ENCODE data around the gene METTL24. TPM values are rescaled to one million over a fixed set of nuclear protein-coding genes. Genes with fewer than 3 reads are reported as not detected.
A peak's percentile ranks its signal among the peaks of the same experiment; 100 is the strongest.

Gene METTL24
- total and polyA plus RNA-seq, 2 donors: 4.3 to 19.2 TPM

DNA sequence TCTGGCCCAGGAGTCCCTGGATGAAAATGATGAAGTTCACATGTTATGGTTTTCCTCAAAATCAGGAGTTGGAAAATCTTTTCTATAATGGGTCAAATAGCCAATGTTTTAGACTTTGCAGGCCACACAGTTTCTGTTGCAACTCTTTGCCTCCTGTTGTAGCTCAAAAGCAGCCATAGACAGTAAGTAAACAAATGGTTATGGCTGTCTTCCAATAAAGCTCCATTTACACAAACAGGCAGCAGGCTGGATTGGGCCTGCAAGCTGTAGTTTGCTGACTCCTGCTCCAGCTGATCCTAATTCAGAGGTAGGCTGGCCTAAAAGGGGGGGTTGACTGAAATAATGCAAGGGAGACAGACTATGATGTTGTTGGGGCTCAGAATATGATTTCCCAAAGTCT is 33.0 kb downstream of the METTL24 start:
- no peak overlapping the region for H3K27ac ChIP-seq (ENCODE audit: low read depth)
- no peaks in the 10 kb centered on the region for H3K36me3 ChIP-seq (ENCODE audit: insufficient read depth)
- H3K4me3 ChIP-seq (ENCODE audit: low read depth, low read length): no peak overlapping the region
- no peaks in the 10 kb centered on the region for H3K4me1 ChIP-seq (ENCODE audit: insufficient read depth)
- peak; percentile 55 for DNase-seq (ENCODE audit: extremely low spot score)

DNA sequence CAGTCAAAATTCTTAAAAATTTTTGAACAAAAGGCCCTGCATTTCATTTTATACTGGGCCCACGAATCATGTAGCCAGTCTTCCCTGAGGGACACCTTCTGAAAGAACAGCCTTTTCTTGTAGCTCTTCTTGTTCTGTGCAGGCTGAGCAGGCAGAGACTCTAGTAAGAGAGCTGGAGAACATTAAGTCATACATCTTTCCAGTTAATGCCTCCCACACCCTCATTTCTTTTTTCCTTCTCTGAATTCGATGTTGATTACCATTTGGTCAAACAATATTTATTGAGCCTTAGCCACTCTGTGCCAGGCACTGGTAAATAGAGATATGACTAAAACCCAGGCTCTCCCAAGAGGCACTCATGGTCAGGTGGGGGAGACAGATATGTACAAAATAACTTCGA is 33.6 kb downstream of the METTL24 start:
- Histone ChIP-seq H3K36me3 (ENCODE audit: insufficient read depth) (no peaks in the 10 kb centered on the region), H3K4me1 (ENCODE audit: insufficient read depth) (no peaks in the 10 kb centered on the region), H3K27ac (ENCODE audit: low read depth) (no peak overlapping the region), H3K4me3 (ENCODE audit: low read depth, low read length) (no peak overlapping the region)
- DNase-seq (ENCODE audit: extremely low spot score): no peak
- 28% methylated on average over 3 of the region's 3 CpGs for WGBS

DNA sequence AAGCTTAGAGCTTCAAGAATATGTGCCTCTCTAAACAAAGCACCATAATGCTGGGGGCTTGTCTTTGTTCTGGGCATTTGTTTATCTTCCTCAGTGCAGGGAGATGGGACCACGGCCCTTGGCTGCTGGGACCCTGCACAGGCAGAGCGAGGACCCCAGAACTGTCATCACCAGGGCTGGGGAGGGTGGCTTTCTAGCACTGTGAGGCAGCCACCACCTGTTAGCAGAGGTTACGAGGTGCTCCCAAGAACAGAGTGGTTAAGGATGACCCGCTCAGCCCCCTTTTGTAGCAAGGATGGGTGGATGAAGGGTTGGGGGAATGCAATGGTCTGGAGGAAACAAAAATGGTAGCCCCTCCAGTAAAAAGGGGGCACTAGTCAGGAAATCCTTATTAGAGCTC is 34.9 kb downstream of the METTL24 start:
- H3K36me3 ChIP-seq (ENCODE audit: insufficient read depth): no peaks in the 10 kb centered on the region
- no peak overlapping the region for H3K27ac ChIP-seq (ENCODE audit: low read depth)
- H3K4me3 ChIP-seq (ENCODE audit: low read depth, low read length): no peak overlapping the region
- no peaks in the 10 kb centered on the region for H3K4me1 ChIP-seq (ENCODE audit: insufficient read depth)
- no peak for DNase-seq (ENCODE audit: extremely low spot score)
- WGBS: 81% methylated on average over 4 of the region's 4 CpGs

DNA sequence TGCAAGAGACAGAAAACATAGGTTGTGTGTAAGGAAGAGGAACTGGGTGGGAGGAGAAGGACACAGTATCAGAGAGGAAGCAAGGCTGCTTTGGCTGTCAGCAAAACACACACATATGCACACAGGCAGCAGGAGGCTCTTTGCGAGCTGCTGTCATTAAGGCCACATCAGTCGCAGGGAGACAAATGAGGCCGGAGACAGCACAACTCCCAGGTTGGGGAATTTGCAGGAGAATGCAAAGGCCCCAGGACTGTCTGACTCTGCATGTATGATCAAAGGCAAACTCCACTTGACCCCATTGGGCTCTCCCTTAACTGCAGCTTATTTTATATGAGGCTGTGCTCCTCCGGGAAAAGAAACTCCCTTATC is 35.3 kb downstream of the METTL24 start:
- 41% methylated on average over 4 of the region's 4 CpGs for WGBS
- DNase-seq (ENCODE audit: extremely low spot score): no peak
- Histone ChIP-seq H3K36me3 (ENCODE audit: insufficient read depth) (no peaks in the 10 kb centered on the region), H3K27ac (ENCODE audit: low read depth) (no peak overlapping the region), H3K4me3 (ENCODE audit: low read depth, low read length) (no peak overlapping the region), H3K4me1 (ENCODE audit: insufficient read depth) (no peaks in the 10 kb centered on the region)

DNA sequence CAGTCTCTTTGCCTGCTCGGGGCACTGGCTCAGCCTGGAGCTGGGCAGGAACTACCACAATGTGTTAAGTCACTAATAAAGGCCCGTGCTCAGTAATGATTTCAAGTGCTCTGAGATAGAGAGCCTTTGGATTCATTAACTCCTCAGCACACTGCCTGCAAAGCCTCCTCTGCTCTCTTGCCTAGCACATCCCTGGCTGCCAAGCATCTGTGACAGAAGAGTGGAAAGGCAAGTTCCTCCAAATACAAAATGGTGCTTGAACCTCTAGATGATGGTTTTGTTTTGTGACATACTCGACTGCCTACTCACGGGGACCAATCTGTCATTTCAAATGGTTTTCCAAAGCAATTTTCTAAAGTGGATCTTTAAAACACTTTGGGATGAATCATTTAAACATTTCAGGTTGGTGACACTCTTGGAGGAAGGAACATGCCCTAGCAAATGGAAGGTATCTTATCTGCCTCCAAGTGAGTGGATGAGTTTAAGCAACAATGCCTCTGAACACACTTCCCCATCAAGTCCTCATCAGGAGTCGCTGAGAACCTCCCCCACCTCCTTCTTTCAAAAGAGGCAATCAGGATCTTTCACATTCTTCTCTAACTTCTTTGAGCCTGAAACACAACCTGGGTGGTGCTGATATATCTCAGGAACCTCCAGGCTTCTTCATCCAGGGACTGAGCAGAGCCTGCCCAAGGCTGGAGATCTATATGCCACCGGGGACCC is 35.8 kb downstream of the METTL24 start:
- 69% methylated on average over 6 of the region's 6 CpGs for WGBS
- H3K4me1 ChIP-seq (ENCODE audit: insufficient read depth): no peaks in the 10 kb centered on the region
- H3K27ac ChIP-seq (ENCODE audit: low read depth): no peak overlapping the region
- no peak overlapping the region for H3K4me3 ChIP-seq (ENCODE audit: low read depth, low read length)
- no peaks in the 10 kb centered on the region for H3K36me3 ChIP-seq (ENCODE audit: insufficient read depth)
- no peak for DNase-seq (ENCODE audit: extremely low spot score)

DNA sequence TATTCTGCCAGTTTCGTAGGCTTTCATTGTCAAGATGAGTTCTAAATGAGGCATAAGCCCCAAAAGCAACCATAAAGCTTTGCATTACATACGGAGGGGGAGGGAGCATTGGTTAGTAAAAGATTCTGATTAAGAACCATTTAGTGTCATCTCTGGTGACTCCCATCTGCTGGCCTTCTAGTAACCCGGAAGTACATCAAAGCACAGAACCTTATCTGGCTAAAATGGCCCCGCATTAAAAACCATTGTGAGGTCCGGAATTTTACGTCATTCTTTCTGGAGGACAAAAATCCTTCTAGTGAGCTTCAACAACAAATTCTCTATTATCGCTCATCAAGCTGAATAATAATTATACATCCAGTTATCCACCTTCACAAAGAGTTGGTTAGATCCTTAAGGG is 37.8 kb downstream of the METTL24 start:
- WGBS: 92% methylated on average over 7 of the region's 7 CpGs
- Histone ChIP-seq H3K4me1 (ENCODE audit: insufficient read depth) (no peaks in the 10 kb centered on the region), H3K36me3 (ENCODE audit: insufficient read depth) (no peaks in the 10 kb centered on the region), H3K4me3 (ENCODE audit: low read depth, low read length) (no peak overlapping the region), H3K27ac (ENCODE audit: low read depth) (no peak overlapping the region)
- DNase-seq (ENCODE audit: extremely low spot score): no peak

DNA sequence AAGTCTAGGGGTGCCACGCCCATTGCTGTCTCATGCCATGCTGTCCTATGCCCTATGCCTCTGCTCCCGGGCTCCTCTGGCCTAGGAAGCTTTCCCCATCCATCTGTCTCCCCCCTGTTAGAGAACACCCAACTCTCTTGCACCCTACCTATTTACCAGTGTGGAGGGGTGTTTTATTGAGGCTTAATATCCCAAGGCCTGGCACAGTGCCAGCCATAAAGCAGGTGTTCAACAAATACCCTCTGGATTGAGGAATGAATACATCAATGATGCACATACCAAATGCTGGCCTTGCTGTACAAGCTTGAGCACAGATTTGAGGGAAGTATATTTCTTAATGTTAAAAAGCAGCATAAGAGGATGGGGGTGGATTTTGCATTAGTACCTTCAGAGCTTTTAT is 38.3 kb downstream of the METTL24 start:
- no peaks in the 10 kb centered on the region for H3K4me1 ChIP-seq (ENCODE audit: insufficient read depth)
- no peak overlapping the region for H3K27ac ChIP-seq (ENCODE audit: low read depth)
- DNase-seq (ENCODE audit: extremely low spot score): no peak
- no peak overlapping the region for H3K4me3 ChIP-seq (ENCODE audit: low read depth, low read length)
- H3K36me3 ChIP-seq (ENCODE audit: insufficient read depth): no peaks in the 10 kb centered on the region
- over 99% methylated on average over 2 of the region's 2 CpGs for WGBS

DNA sequence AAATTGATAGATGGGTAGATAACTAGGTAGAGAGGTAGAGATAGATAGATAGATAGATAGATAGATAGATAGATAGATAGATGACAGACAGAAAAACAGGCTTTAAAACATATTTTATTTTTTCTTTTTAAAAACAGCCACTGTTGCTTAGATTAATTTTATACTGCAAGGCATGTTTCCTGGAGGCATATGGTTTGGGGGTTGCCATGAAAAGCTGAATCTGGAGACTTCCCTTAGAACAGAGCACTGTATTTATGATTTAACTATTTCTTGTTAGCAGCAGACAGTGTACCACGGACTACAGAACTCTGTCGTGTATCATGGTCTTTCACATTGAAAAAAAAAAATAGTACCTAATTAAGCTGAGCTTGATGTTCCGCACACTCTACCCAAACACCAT is 38.8 kb downstream of the METTL24 start:
- WGBS: 94% methylated on average over 3 of the region's 3 CpGs
- H3K27ac ChIP-seq (ENCODE audit: low read depth): no peak overlapping the region
- no peaks in the 10 kb centered on the region for H3K4me1 ChIP-seq (ENCODE audit: insufficient read depth)
- H3K36me3 ChIP-seq (ENCODE audit: insufficient read depth): no peaks in the 10 kb centered on the region
- no peak for DNase-seq (ENCODE audit: extremely low spot score)
- H3K4me3 ChIP-seq (ENCODE audit: low read depth, low read length): no peak overlapping the region

DNA sequence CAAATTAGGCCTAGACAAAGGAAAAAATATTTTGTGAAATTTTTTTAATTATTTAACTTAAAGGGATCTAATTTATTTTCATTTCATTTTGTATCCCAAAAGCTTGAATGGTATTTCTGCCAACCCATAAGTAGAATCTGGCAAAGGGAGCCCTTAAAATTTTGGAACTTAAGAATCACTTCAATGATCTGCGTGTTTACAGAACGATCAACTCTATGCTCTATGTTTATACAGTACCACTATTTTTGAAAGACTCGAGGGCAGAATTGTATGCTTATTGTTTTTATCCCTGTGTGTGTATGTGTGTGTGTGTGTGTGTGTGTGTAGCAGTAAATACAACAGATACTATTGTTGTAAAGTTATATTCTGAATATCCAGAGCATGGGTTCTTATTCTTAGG is 39.2 kb downstream of the METTL24 start:
- no peak for DNase-seq (ENCODE audit: extremely low spot score)
- H3K36me3 ChIP-seq (ENCODE audit: insufficient read depth): no peaks in the 10 kb centered on the region
- H3K4me3 ChIP-seq (ENCODE audit: low read depth, low read length): no peak overlapping the region
- WGBS: 58% methylated on average over 3 of the region's 3 CpGs
- no peaks in the 10 kb centered on the region for H3K4me1 ChIP-seq (ENCODE audit: insufficient read depth)
- H3K27ac ChIP-seq (ENCODE audit: low read depth): no peak overlapping the region

DNA sequence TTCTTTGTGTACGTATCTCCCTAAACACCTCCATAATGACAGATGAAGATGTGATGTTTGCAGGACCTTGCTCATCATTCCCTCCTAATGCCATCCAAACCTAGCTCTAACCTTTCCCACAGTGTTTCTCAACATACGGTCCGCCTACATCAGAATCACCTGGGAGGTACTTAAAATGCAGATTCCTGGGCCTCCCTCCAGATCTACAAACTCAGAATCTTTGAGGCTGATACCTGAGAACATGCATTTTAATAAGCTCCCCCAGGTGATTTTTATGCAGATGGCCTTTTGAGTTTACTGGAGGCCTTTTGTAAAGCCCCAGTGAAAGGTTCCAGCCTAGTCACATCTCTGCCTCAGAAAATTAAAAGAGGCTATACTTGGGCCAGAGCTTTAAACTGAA is 40.5 kb downstream of the METTL24 start:
- Histone ChIP-seq H3K4me3 (ENCODE audit: low read depth, low read length) (no peak overlapping the region), H3K36me3 (ENCODE audit: insufficient read depth) (no peaks in the 10 kb centered on the region), H3K27ac (ENCODE audit: low read depth) (no peak overlapping the region), H3K4me1 (ENCODE audit: insufficient read depth) (no peaks in the 10 kb centered on the region)
- no peak for DNase-seq (ENCODE audit: extremely low spot score)
- WGBS: 95% methylated on average over 3 of the region's 3 CpGs

DNA sequence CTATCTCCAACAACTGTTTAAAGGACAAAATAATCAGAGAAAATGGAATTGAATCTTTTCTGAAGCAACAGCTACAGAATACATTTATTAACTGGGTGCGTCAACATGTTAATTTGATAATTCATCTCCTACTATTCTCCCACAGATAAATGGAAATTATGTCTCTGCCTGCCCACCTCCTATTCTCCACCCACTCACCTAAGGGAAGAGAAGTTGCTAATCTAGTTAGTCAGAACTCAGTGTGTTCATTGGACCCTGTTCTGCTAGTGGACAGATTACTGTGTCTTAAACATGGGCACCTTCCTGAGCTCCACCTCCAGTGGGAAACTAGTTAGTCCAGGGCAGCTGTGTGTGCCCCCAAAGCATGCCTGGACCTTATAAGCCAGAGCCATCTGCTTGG is 41.0 kb downstream of the METTL24 start:
- no peaks in the 10 kb centered on the region for H3K36me3 ChIP-seq (ENCODE audit: insufficient read depth)
- 99% methylated on average over 1 of the region's 1 CpG for WGBS
- DNase-seq (ENCODE audit: extremely low spot score): no peak

DNA sequence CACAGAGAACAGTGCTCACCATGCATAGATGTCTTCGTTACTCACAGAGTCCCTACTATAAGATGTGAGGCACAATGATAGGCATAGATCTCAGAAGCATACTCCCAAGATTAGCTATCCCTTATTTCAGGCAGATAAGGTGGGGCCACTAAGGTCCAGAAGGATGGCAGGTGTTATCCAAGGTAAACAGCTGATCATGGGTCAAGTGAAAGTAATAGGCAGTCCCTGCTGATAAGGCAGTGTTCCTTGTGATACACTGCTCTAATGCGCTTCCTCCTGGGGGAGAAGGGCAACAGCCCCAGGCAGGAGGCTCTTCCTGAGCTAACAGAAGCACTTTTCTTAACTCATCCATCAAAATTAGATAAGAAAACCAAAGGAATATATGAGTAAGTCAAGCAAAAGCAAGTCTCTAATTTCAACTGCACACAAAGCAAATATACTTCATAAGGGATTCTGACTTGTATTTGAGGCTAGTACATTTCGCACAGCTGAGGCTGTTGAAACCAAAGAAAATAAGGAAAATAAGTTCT is 42.2 kb downstream of the METTL24 start:
- Histone ChIP-seq H3K4me3 (ENCODE audit: low read depth, low read length) (no peak overlapping the region), H3K27ac (ENCODE audit: low read depth) (no peak overlapping the region), H3K4me1 (ENCODE audit: insufficient read depth) (no peaks in the 10 kb centered on the region), H3K36me3 (ENCODE audit: insufficient read depth) (no peaks in the 10 kb centered on the region)
- 96% methylated on average over 3 of the region's 3 CpGs for WGBS
- DNase-seq (ENCODE audit: extremely low spot score): no peak

More for the DNA sequence above, 41.0 kb downstream of the METTL24 start:
- H3K4me3 ChIP-seq (ENCODE audit: low read depth, low read length): no peak overlapping the region
- no peaks in the 10 kb centered on the region for H3K4me1 ChIP-seq (ENCODE audit: insufficient read depth)
- no peak overlapping the region for H3K27ac ChIP-seq (ENCODE audit: low read depth)

DNA sequence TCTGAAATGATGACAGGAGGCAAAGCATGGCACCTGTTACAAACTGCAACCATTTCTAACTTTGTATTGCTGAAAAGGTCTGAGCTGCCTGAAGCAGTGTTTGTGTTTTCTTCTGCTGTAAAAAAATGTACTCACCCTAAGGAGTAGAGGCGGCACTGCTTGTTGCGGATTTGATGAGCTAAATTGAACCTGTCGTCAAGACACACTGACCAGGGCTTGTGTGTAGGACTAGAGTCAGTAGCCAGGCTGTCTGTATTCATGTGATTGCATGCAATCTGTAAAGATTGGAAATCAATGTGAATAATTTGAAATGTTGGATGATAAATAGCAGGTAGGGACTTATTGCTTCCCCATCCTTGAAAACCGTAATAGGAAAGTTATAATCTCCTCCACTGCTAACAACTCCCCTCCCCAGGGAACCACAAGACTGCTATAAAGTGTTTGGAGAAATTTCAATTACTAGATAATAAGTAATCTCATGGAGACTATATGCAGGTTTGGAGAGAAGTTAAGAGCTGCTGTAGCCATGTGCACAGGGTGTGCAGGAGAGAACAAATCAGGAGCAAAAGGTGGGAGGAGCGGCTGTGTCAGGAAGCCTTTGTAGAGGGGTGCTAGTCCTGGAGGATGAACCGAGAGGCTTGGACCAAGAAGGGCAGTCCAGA is 42.8 kb downstream of the METTL24 start:
- H3K4me1 ChIP-seq (ENCODE audit: insufficient read depth): no peaks in the 10 kb centered on the region
- 87% methylated on average over 6 of the region's 6 CpGs for WGBS
- no peak overlapping the region for H3K4me3 ChIP-seq (ENCODE audit: low read depth, low read length)
- H3K36me3 ChIP-seq (ENCODE audit: insufficient read depth): no peaks in the 10 kb centered on the region
- DNase-seq (ENCODE audit: extremely low spot score): no peak
- H3K27ac ChIP-seq (ENCODE audit: low read depth): no peak overlapping the region

DNA sequence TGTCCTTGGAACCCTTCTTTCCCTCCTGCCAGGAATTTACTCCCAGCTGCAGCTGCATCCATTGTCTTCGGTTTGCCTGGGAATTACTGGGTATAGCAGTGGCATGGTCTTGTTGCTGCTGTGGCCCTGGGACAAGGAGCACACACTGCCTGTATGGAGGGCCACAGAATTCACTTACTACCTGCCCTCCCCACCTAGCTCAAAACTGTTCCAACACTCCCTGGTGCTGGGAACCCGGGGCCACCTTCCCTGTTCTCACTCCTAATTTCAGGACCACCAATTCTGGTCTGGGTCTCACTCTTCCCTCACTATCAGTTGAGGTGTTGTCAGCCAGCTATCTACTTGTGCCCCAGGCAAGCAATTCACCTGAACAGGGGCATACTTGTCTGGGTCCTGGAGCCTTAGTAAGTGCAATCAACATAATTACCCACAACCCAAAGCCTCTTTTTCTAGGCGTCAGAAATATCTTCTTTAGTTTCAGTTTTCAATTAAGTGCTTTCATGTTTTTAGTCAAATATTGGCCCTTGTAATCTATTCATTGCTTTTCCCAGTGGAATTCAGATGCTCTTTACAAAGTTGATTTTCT is 47.2 kb downstream of the METTL24 start:
- no peaks in the 10 kb centered on the region for H3K4me1 ChIP-seq (ENCODE audit: insufficient read depth)
- DNase-seq (ENCODE audit: extremely low spot score): no peak
- 63% methylated on average over 3 of the region's 3 CpGs for WGBS

More for the DNA sequence above, 47.2 kb downstream of the METTL24 start:
- no peak overlapping the region for H3K27ac ChIP-seq (ENCODE audit: low read depth)
- no peak overlapping the region for H3K4me3 ChIP-seq (ENCODE audit: low read depth, low read length)
- no peaks in the 10 kb centered on the region for H3K36me3 ChIP-seq (ENCODE audit: insufficient read depth)
